Uterus (tissue), 2 donors: ENCODE measurements around the gene HSPA12A.

Experiments used
- CTCF ChIP-seq, 4 experiments: fragments of 200-600 bp in 2 of 4; fragments of 450-650 bp in 2 of 4; sonication (generic) in 2 of 4; IDR thresholded peaks; one replicate each; pipeline ENCODE4 v1.5.1; 2016 to 2019; ENCODE audit warnings: antibody characterized with exemption in 4 of 4, mild to moderate bottlenecking in 2 of 4, moderate library complexity in 1 of 4
- POLR2A ChIP-seq, 2 donors: fragments of 450-650 bp; IDR thresholded peaks; one replicate each; pipeline ENCODE4 v1.6.1; 2016; ENCODE audit warnings: antibody characterized with exemption in 2 of 2, mild to moderate bottlenecking in 1 of 2, moderate library complexity in 1 of 2

GRCh38 chr10:116742367-116743265 lies at the start of gene HSPA12A:
- TF ChIP-seq CTCF (IDR thresholded peaks at IDR 0.05) (no peak), POLR2A (IDR thresholded peaks at IDR 0.05) (peak; percentile 71 to 97)
